Nephron progenitor cell (in vitro differentiated cells): Measurements from ENCODE around the gene TEX29.

Experiments used
- DNase-seq: peaks from one replicate; pipeline ENCODE4 v3.0.0; 2021
- H3K27ac Mint-ChIP-seq: 2 replicates; pipeline ENCODE4 v1.8.0; 2021; ENCODE audit warnings: mild to moderate bottlenecking, moderate library complexity, mixed read lengths
- H3K27me3 Mint-ChIP-seq: 2 replicates; pipeline ENCODE4 v1.8.0; 2021; ENCODE audit warnings: mild to moderate bottlenecking, low read depth, mixed read lengths; ENCODE audit not compliant: poor library complexity
- H3K36me3 Mint-ChIP-seq: 2 replicates; pipeline ENCODE4 v1.8.0; 2021; ENCODE audit warnings: low read depth, mixed read lengths
- H3K4me1 Mint-ChIP-seq: 2 replicates; pipeline ENCODE4 v1.8.0; 2021; ENCODE audit warnings: mixed read lengths
- H3K4me3 Mint-ChIP-seq: 2 replicates; pipeline ENCODE4 v1.8.0; 2021; ENCODE audit warnings: mild to moderate bottlenecking, moderate library complexity, mixed read lengths
- H3K9me3 Mint-ChIP-seq: 2 replicates; pipeline ENCODE4 v1.8.0; 2021; ENCODE audit warnings: mild to moderate bottlenecking, moderate library complexity, mixed read lengths
- CTCF ChIP-seq: fragments of 200-600 bp; sonication (generic); IDR thresholded peaks from 2 replicates; pipeline ENCODE4 v1.5.0; 2021; ENCODE audit warnings: antibody characterized with exemption

The TEX29 gene

GRCh38 chr13:111342721-111343120 lies 22.3 kb downstream of the TEX29 start:
- TF ChIP-seq CTCF: no peak
- H3K27me3 Mint-ChIP-seq: peaks cover 13% of the 10 kb centered on the region
- no peak overlapping the region for H3K4me3 Mint-ChIP-seq
- no peak overlapping the region for H3K27ac Mint-ChIP-seq
- no peaks in the 10 kb centered on the region for H3K9me3 Mint-ChIP-seq
- H3K4me1 Mint-ChIP-seq: peaks cover 14% of the 10 kb centered on the region
- DNase-seq: no peak
- no peaks in the 10 kb centered on the region for H3K36me3 Mint-ChIP-seq

- peaks cover 13% of the 10 kb centered on the region for H3K27me3 Mint-ChIP-seq
- TF ChIP-seq CTCF: no peak
- H3K4me1 Mint-ChIP-seq: peaks cover 14% of the 10 kb centered on the region
These were observed 22.9 kb downstream of the TEX29 start for GRCh38 chr13:111343186-111343805.

GRCh38 chr13:111344471-111345191 lies 24.2 kb downstream of the TEX29 start:
- H3K4me3 Mint-ChIP-seq: no peak overlapping the region
- H3K36me3 Mint-ChIP-seq: no peaks in the 10 kb centered on the region
- TF ChIP-seq CTCF: peak; percentile 64
- H3K27me3 Mint-ChIP-seq: peaks cover 12% of the 10 kb centered on the region
- peak overlapping the region; percentile 83 for H3K27ac Mint-ChIP-seq
- DNase-seq: peak; percentile 65
- peaks cover 14% of the 10 kb centered on the region for H3K4me1 Mint-ChIP-seq
- H3K9me3 Mint-ChIP-seq: peaks cover 4% of the 10 kb centered on the region

More at GRCh38 chr13:111343186-111343805, 22.9 kb downstream of the TEX29 start:
- no peak for DNase-seq
- H3K9me3 Mint-ChIP-seq: peaks cover 1% of the 10 kb centered on the region
- no peaks in the 10 kb centered on the region for H3K36me3 Mint-ChIP-seq
- H3K4me3 Mint-ChIP-seq: no peak overlapping the region
- H3K27ac Mint-ChIP-seq: no peak overlapping the region

GRCh38 chr13:111345682-111346081 lies 25.2 kb downstream of the TEX29 start:
- no peak overlapping the region for H3K27ac Mint-ChIP-seq
- peaks cover 4% of the 10 kb centered on the region for H3K9me3 Mint-ChIP-seq
- H3K36me3 Mint-ChIP-seq: no peaks in the 10 kb centered on the region
- no peak overlapping the region for H3K4me3 Mint-ChIP-seq
- DNase-seq: no peak
- peaks cover 14% of the 10 kb centered on the region for H3K4me1 Mint-ChIP-seq
- TF ChIP-seq CTCF: no peak
- peaks cover 10% of the 10 kb centered on the region for H3K27me3 Mint-ChIP-seq

- H3K36me3 Mint-ChIP-seq: no peaks in the 10 kb centered on the region
- peaks cover 10% of the 10 kb centered on the region for H3K27me3 Mint-ChIP-seq
- H3K4me1 Mint-ChIP-seq: peaks cover 14% of the 10 kb centered on the region
- no peak overlapping the region for H3K27ac Mint-ChIP-seq
- no peak overlapping the region for H3K4me3 Mint-ChIP-seq
- H3K9me3 Mint-ChIP-seq: peaks cover 4% of the 10 kb centered on the region
- no peak for DNase-seq
- no peak for TF ChIP-seq CTCF
These were observed 25.7 kb downstream of the TEX29 start for GRCh38 chr13:111346101-111346680.
